DOHH2 (cell line): Measurements from ENCODE around the gene KRT77.
"Not testable (repeated sequence)": the region's sequence is repeated elsewhere in the genome, so short reads cannot be mapped to it uniquely, and the experiment has no call there.

ENCODE experiments used
- H3F3A ChIP-seq: fragments of 200-600 bp; sonication (generic), shearing (Covaris generic); 2 replicates; pipeline ENCODE4 v1.6.0; 2016; ENCODE audit warnings: antibody characterized with exemption, mild to moderate bottlenecking; ENCODE audit not compliant: control insufficient read depth, insufficient read depth
- H3K27ac ChIP-seq: fragments of 200-600 bp; sonication (generic); 2 replicates; pipeline ENCODE4 v1.5.1; 2014; ENCODE audit warnings: low read depth, mild to moderate bottlenecking, low read length, moderate library complexity
- H3K27me3 ChIP-seq: fragments of 200-600 bp; sonication (generic); 2 replicates; pipeline ENCODE4 v1.6.1; 2014; ENCODE audit warnings: mild to moderate bottlenecking, low read length, mixed read lengths; ENCODE audit not compliant: control insufficient read depth
- H3K36me3 ChIP-seq: fragments of 200-600 bp; sonication (generic); 2 replicates; pipeline ENCODE4 v1.6.1; 2014; ENCODE audit warnings: mild to moderate bottlenecking, low read length, moderate library complexity, mixed read lengths; ENCODE audit not compliant: control insufficient read depth
- H3K4me1 ChIP-seq: fragments of 200-600 bp; sonication (generic); 2 replicates; pipeline ENCODE4 v1.6.1; 2014; ENCODE audit warnings: mild to moderate bottlenecking, low read length, mixed read lengths; ENCODE audit not compliant: control insufficient read depth
- H3K4me2 ChIP-seq: fragments of 200-600 bp; sonication (generic); 2 replicates; pipeline ENCODE4 v1.6.0; 2014; ENCODE audit warnings: mild to moderate bottlenecking, low read length, moderate library complexity
- H3K4me3 ChIP-seq: fragments of 200-600 bp; sonication (generic); 2 replicates; pipeline ENCODE4 v1.5.1; 2014; ENCODE audit warnings: mild to moderate bottlenecking, low read length, mixed read lengths
- H3K79me2 ChIP-seq: fragments of 200-600 bp; sonication (generic); 2 replicates; pipeline ENCODE4 v1.6.1; 2014; ENCODE audit warnings: mild to moderate bottlenecking, low read length, mixed read lengths; ENCODE audit not compliant: control insufficient read depth
- H3K9me2 ChIP-seq: fragments of 200-600 bp; sonication (generic); replicated peaks from 2 replicates; pipeline ENCODE4 v1.6.1; 2014; ENCODE audit warnings: mild to moderate bottlenecking, low read length, mixed read lengths; ENCODE audit not compliant: control insufficient read depth
- H3K9me3 ChIP-seq: fragments of 200-600 bp; sonication (generic); 2 replicates; pipeline ENCODE4 v1.6.1; 2014; ENCODE audit warnings: antibody characterized with exemption, low read length, mixed read lengths; ENCODE audit not compliant: control insufficient read depth, insufficient read depth
- H4K20me1 ChIP-seq: fragments of 200-600 bp; sonication (generic); 2 replicates; pipeline ENCODE4 v1.6.0; 2014; ENCODE audit warnings: low read depth, mild to moderate bottlenecking, antibody characterized with exemption, low read length, moderate library complexity; ENCODE audit not compliant: control insufficient read depth, insufficient read depth
- EZH2phosphoT487 ChIP-seq: fragments of 200-600 bp; sonication (generic); IDR thresholded peaks from 2 replicates; pipeline ENCODE4 v1.6.1; 2017; ENCODE audit warnings: borderline replicate concordance, mild to moderate bottlenecking, antibody characterized with exemption, low read length, moderate library complexity, mixed read lengths
- TF ChIP-seq, protein P1 (sequence below): fragments of 200-600 bp; sonication (generic); IDR thresholded peaks from one replicate; pipeline ENCODE4 v1.5.1; 2014; ENCODE audit warnings: antibody characterized with exemption, mild to moderate bottlenecking, low read depth, low read length; ENCODE audit not compliant: poor library complexity, severe bottlenecking

The KRT77 gene

DNA sequence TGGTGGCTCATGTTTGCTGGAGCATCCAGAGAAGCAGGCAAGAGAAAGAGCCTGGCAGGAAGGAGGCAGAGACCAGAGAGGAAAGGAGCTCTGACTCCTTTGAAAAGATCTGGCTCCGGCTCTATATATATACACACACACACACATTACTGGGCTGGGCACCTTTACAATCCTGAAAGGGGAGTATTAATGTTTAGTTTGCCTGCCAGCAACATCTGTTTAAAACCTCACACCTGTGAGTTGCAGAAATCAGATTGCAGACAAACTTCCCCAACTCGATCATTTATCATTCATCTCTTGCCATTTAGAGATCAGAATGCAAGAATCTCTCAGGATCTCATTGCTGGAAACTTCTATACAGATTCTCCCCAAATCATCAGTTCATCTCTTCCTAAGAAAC, at the start of gene KRT77:
TSS of gene KRT77 (minus strand) at position 101 of the 400 bp plus-strand sequence. CDS start at position 11, 90 bp downstream.
- Histone ChIP-seq H3K4me3 (no peak within 1 kb of the TSS), H3K79me2 (no peaks in the 10 kb centered on the region), H3K4me2 (no peak within 1 kb of the TSS), H3K9me2 (no peaks in the 10 kb centered on the region), H3K9me3 (no peaks in the 10 kb centered on the region), H3K27ac (no peak within 1 kb of the TSS), H4K20me1 (no peaks in the 10 kb centered on the region), H3K36me3 (no peaks in the 10 kb centered on the region), H3K27me3 (no peaks in the 10 kb centered on the region; the same call in 1 of the 2 replicates), H3F3A (no peaks in the 10 kb centered on the region), H3K4me1 (no peaks in the 10 kb centered on the region)
- TF ChIP-seq EZH2phosphoT487: no peak
- TF ChIP-seq, protein P1, sequence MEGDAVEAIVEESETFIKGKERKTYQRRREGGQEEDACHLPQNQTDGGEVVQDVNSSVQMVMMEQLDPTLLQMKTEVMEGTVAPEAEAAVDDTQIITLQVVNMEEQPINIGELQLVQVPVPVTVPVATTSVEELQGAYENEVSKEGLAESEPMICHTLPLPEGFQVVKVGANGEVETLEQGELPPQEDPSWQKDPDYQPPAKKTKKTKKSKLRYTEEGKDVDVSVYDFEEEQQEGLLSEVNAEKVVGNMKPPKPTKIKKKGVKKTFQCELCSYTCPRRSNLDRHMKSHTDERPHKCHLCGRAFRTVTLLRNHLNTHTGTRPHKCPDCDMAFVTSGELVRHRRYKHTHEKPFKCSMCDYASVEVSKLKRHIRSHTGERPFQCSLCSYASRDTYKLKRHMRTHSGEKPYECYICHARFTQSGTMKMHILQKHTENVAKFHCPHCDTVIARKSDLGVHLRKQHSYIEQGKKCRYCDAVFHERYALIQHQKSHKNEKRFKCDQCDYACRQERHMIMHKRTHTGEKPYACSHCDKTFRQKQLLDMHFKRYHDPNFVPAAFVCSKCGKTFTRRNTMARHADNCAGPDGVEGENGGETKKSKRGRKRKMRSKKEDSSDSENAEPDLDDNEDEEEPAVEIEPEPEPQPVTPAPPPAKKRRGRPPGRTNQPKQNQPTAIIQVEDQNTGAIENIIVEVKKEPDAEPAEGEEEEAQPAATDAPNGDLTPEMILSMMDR: no peak

DNA sequence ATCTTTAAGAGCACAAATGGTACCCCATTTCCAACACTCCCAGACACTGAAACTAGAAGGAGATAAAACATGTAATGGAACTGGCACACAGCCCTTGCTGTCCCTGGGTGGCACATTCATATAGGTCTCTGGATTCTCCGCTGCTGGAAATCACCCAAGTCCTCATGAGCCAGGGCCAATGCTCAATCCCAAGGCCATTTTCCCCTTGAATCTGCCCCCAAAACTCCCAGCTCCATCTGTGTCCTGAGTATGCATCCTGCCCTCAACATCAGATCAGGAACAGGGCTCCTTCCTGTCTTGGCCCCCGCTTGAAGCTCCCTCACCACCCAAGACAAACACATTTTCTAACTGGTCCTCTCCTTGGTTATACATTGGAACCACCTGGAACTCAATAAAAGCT, 49.2 kb upstream of the KRT77 start:
- H3K27ac ChIP-seq: no peak overlapping the region
- H4K20me1 ChIP-seq: no peaks in the 10 kb centered on the region
- TF ChIP-seq, protein P1: no peak
- TF ChIP-seq EZH2phosphoT487: no peak
- H3K36me3 ChIP-seq: no peaks in the 10 kb centered on the region
- no peak overlapping the region for H3K4me3 ChIP-seq
- no peaks in the 10 kb centered on the region for H3K79me2 ChIP-seq
- no peaks in the 10 kb centered on the region for H3K27me3 ChIP-seq
- H3K4me2 ChIP-seq: no peak overlapping the region
- H3K4me1 ChIP-seq: no peaks in the 10 kb centered on the region
- H3K9me2 ChIP-seq: no peaks in the 10 kb centered on the region
- no peaks in the 10 kb centered on the region for H3K9me3 ChIP-seq
- no peaks in the 10 kb centered on the region for H3F3A ChIP-seq

DNA sequence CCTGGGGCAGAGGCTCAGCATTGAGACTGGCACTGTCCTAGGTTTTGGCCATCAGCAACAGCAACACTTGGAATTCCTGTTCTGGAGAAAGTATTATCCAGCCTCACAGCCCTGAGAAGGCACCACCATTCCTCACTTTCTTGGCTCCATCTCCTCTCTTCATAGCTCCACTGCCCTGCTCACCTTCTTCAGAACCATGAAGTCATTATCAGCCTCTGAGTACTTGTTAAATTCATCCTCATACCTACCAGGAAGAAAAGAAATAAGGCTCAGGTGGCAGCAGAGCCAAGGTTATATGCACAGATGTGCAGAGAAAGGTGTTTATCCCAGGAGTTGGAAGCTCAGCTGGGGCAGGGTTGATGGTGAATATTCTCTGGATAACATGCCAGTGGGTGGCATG, 48.5 kb upstream of the KRT77 start:
- Histone ChIP-seq H3K4me1 (no peaks in the 10 kb centered on the region), H3K4me3 (no peak overlapping the region), H3K9me2 (no peaks in the 10 kb centered on the region), H3K79me2 (no peaks in the 10 kb centered on the region), H3K27ac (no peak overlapping the region), H3K27me3 (no peaks in the 10 kb centered on the region), H4K20me1 (no peaks in the 10 kb centered on the region), H3F3A (no peaks in the 10 kb centered on the region), H3K9me3 (no peaks in the 10 kb centered on the region), H3K36me3 (no peaks in the 10 kb centered on the region), H3K4me2 (no peak overlapping the region)
- TF ChIP-seq EZH2phosphoT487: no peak
- TF ChIP-seq, protein P1: no peak

DNA sequence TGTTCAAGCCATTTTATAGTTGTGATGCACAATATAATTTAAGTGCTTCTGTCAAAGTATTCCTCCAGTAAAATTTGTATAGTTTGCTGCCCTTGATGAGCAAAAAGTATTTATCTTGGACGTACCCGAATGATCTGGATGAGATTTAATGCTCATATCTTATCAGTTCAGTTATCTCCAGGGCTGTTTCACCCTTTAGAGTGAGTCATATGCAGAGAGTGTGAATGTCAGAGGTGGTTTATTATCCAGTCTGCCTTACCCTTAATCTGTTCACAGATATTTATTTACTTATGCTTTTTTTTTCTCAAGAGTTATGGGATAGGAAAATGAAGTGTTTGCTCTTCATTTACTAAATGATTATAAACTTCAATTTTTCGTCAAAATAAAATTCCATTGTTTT, 47.2 kb upstream of the KRT77 start:
- not testable (repeated sequence) for H4K20me1 ChIP-seq, H3K27me3 ChIP-seq, H3K79me2 ChIP-seq, H3K9me3 ChIP-seq, H3K4me2 ChIP-seq, H3K36me3 ChIP-seq, H3K4me1 ChIP-seq, H3K9me2 ChIP-seq, H3F3A ChIP-seq, H3K4me3 ChIP-seq, H3K27ac ChIP-seq
